Left renal pelvis (tissue), 4 donors: ENCODE data around the gene TWIST1. TPM values are rescaled to one million over a fixed set of nuclear protein-coding genes. Genes with fewer than 3 reads are reported as not detected.

Experiments used
- DNase-seq, 4 donors: peaks; one replicate each; pipeline ENCODE4 v3.0.0-alpha.2; 2013; ENCODE audit warnings: low read depth in 4 of 4, low spot score in 3 of 4
- polyA plus RNA-seq, 4 donors: library from polyadenylated mRNA; unstranded; fragments of 120-200 nt; gene quantifications; one replicate each; pipeline ENCODE4 v1.2.1, GENCODE V29; 2013; ENCODE audit not compliant: insufficient read length in 4 of 4

TWIST1 gene
- polyA plus RNA-seq, 4 donors = 8.4 to 72.0 (median 9.4) TPM

DNA sequence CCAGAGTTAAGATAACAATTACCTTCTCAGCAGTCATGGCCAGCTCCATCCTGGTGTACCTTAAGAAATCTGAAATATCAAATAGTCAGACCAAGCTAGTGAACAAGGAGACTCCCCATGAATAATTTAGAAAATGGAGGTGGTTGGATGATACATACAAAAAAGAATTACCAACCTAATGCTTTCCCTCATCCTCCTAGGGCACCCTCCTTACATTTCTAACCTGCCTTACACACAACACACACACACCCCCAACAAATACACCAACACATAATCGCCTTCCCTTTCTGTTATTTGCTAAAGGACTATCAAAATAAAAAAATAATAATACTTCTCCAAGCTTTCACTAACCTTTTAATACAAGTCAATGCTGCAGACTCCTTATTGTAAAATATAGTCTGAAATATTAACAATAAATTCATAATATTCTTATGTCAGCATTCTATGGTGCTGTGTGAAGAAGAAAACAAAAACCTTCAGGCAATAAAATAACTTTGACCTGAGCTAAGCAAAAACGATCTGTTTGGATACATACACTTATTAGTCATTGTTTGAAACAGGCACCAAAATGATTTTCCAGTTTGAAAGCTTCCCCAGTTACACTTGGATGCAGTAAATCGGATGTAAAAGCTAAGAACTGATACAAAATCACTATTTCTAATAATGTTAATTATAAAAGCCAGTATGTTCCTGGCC is 3.4 kb downstream of the TWIST1 start:
- no peak for DNase-seq

- DNase-seq = no peak
Observed at GRCh38 chr7:19113002-19113350, 4.5 kb downstream of the TWIST1 start.

- DNase-seq = no peak
Observed at GRCh38 chr7:19112274-19113001, 5.0 kb downstream of the TWIST1 start.

DNA sequence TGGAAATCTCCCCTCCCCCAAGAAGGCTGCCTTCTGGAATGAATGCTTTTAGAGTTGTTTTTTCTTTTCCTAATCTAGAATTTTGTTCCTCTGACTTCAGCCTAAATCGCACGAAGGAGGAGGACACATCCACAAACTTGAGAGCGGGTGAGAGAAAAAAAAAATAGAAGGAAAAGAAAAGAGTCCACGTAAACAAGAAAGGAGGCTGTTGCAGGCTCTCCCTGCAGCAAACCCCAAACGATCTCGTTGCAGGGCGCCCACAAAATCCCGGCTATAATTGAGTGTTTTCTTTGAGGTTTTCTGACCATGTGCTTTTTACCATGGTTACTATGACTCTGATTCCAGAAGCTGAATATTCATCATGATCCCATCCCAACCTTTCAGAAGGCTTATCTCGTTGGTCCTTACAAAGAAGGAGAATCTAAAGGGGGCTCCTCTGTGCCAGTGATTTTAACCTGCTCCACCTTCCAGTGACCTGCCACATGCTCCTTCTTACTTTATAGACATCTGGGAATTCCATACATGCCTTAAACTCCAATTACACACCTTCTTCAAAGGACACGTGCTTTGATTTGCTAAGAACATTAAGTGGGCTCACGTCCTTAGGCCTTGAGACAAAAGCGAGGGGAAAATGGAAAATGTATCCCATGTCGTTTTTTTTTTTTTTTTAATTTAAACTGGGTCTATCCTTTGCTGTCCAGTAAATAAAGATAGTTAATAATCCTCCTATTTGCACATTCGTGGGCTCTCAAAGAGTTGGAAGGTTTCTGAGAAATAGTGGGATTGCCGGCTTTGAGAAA is 5.8 kb downstream of the TWIST1 start:
- DNase-seq = no peak

DNA sequence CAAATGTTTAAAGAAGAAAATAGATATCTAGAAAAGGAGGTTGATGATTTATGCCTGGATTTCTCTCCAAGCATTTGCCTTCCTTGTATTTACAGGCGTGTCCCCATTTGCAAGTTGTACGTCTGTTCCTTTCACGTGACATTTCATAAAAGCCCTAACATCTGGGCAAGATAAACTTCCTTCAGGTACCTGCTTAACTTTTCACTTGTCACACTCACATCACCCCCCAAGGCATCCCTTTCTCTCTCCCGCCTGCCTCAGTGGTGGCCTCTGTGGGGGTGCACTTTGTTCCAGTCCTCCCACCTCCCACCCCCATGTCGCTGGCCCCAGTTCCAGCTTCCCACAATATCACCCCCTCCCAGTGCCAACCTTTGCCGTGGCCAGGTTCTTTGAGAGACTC is 6.7 kb downstream of the TWIST1 start:
- no peak for DNase-seq

GRCh38 chr7:19110026-19110730 is 7.3 kb downstream of the TWIST1 start:
- DNase-seq = no peak

GRCh38 chr7:19109000-19109946 is 8.2 kb downstream of the TWIST1 start:
- DNase-seq = no peak

GRCh38 chr7:19107356-19108146 is 9.9 kb downstream of the TWIST1 start:
- no peak for DNase-seq

DNA sequence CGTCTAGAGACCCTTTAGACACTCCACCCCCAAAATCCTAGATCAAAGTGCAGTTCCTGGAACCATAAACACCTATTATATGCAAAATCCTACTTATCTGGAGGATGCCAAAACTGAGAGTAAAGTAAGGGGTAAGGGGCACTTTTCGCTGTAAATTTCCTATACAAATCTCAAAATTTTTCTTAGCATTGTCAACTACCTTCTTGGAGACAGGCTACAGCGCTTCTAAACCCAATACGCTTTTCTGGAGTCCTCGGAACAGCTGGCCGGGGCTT is 10.4 kb downstream of the TWIST1 start:
- DNase-seq = no peak

DNA sequence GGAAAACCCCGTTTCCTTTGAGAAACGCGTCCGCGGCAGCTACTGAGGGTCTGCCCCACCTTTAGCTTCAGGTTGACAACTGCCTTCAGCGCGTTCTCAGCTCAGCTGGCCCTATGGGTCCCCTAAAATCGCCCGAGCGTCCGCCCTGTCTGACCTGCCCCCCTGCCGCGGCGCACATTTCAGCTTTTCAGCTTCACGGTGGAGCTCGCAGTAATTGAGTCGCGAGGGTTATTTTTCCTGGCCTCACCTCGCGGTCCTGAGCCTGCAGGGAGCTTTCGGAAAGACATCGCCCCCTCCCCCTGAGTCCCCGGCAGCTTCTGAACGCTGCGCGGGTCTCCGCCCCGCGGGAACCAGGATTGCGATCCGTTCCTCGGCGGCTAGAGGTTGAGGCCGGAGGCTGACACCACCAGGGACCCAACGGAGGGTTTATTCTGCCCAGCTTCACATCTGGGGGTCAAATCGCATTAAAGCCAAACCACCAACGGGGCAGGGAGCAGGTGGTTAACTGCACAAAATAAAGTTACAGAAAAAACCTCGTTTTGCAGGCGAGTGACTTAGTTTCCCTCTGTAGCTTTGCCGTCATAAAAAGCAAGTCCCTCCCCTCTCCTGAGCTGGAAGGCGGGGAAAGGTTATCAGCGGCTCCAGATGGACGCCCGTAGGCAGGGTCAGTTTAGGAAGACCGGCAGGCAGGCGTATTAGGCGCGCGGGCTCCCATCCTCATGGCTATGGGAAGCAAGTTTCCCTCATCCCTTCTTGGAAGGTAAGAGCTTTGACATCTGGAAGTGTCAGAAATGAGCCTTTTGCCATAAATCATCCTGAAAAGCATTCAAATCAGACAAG is 11.0 kb downstream of the TWIST1 start:
- DNase-seq = no peak

GRCh38 chr7:19105546-19105945 is 11.9 kb downstream of the TWIST1 start:
- no peak for DNase-seq

- no peak for DNase-seq
Observed at GRCh38 chr7:19104811-19105210, 12.6 kb downstream of the TWIST1 start.

DNA sequence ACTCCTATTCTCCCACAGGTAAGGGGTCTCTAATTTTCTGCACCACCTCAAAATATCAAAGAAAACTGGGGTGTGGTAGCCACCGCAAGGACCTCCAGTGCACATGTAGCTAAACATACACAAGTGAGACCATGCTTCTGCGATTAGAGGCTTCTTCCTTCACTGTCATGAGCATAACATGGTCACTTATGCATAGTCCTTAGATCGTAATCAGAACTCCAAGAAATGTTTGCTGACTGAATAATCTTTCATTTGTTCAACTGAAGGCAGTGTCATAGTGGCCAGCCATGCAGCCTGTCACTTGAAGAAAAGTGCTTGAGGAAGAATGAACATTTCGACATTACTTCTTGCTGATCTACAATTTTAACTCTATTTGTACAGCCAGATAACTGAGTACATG is 14.6 kb downstream of the TWIST1 start:
- DNase-seq = no peak

GRCh38 chr7:19101909-19102308 is 15.5 kb downstream of the TWIST1 start:
- no peak for DNase-seq

DNA sequence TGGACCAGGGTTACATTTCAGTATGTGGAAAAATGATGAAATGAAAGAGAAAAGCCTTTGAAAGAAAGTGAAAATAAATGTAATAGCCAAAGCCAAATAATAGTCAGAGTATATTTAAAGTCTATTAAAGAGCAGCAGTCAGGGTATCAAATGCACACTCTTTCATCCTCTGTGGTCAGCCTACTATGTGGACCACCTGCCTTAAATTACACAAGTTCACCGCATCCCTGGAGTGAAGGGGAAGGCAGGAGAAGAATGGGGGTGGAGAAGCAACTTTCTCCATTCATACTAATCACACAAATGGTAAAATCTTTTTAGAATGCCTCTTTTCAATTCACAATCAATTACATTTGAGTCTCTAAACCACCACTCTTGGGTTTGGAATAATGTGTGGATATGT is 16.0 kb downstream of the TWIST1 start:
- DNase-seq = no peak

DNA sequence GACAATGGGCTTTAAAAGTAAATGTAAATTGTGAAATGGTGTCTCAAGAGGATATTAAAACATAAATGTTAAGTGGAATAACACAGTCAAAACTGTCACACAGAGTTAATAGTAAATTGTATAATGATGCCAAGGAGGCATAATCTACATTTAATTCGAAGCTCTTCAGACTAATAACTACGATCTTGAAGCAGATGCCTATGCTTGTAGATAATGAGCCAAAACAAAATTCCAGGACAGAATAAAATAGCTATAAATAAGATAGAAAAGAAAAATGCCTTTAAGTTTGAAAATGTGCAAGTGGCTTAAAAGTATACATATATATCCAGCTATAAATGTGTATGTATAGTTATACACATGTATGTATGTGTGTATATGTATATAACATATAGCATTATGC is 17.5 kb downstream of the TWIST1 start:
- no peak for DNase-seq

- no peak for DNase-seq
Observed at GRCh38 chr7:19099194-19099593, 18.2 kb downstream of the TWIST1 start.

DNA sequence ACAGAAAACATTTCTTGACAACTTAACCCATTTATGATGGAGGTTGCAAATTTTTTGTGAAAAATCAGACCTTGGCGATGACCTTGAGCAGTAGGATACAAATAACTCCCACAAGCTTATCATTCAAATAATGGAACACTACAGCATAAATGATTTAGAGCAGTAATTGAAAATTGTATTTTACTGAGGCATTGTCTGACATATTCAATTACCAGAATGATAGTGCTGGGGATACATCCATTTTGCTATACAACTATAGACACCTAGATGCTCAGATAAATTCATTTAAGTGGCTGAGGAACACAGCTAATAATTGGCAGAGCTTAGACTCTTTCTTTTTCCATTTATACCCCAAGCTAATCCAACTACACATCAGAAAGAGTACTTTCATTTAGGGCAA is 18.9 kb downstream of the TWIST1 start:
- no peak for DNase-seq
